GM12878 (cell line): ENCODE data around the gene DNHD1.

Source experiments
- ASH2L ChIP-seq: fragments of 300-600, 200-600 bp; sonication (generic); IDR thresholded peaks from 2 replicates; pipeline ENCODE4 v1.6.1; 2017; ENCODE audit warnings: low read depth, mild to moderate bottlenecking, borderline replicate concordance
- CEBPB ChIP-seq, 2 experiments: fragments of 150-350 bp in 1 of 2; IDR thresholded peaks; 2 replicates each; pipeline ENCODE4 v1.6.1; 2012 to 2014; ENCODE audit warnings: low read depth in 2 of 2, low read length in 2 of 2, borderline replicate concordance in 1 of 2, inconsistent platforms in 1 of 2
- CHD4 ChIP-seq: fragments of 200-600 bp; sonication (generic); IDR thresholded peaks from 2 replicates; pipeline ENCODE4 v1.6.1; 2016; ENCODE audit warnings: mild to moderate bottlenecking
- CTCF ChIP-seq, 3 experiments: IDR thresholded peaks in 2 of 3; conservative IDR thresholded peaks in 1 of 3; 2 replicates each; pipeline ENCODE4 v1.5.1; 2011; ENCODE audit warnings: low read depth in 3 of 3, low read length in 3 of 3, mild to moderate bottlenecking in 3 of 3, control low read depth in 2 of 3, moderate library complexity in 2 of 3, inconsistent platforms in 1 of 3, mixed read lengths in 1 of 3; ENCODE audit not compliant: control insufficient read depth in 2 of 3, insufficient read depth in 1 of 3; ENCODE audit errors: extremely low read depth in 1 of 3
- KAT2A ChIP-seq: conservative IDR thresholded peaks from 2 replicates; pipeline ENCODE4 v1.6.1; 2011; ENCODE audit warnings: low read depth, low read length; ENCODE audit not compliant: control insufficient read depth
- NR2F1 ChIP-seq: fragments of 450-650 bp; conservative IDR thresholded peaks from 2 replicates; pipeline ENCODE4 v1.6.1; 2017; ENCODE audit warnings: mild to moderate bottlenecking
- POLR2A ChIP-seq: IDR thresholded peaks from 2 replicates; pipeline ENCODE4 v1.6.1; 2011; ENCODE audit warnings: low read depth, mild to moderate bottlenecking, low read length
- RAD21 ChIP-seq: IDR thresholded peaks from 2 replicates; pipeline ENCODE4 v1.6.1; 2011; ENCODE audit warnings: mild to moderate bottlenecking, low read depth, low read length, moderate library complexity; ENCODE audit not compliant: insufficient read depth
- RAD51 ChIP-seq: fragments of 450-650 bp; IDR thresholded peaks from 2 replicates; pipeline ENCODE4 v1.6.1; 2016; ENCODE audit warnings: moderate library complexity, mild to moderate bottlenecking, inconsistent platforms
- YBX1 ChIP-seq: fragments of 450-650 bp; IDR thresholded peaks from 2 replicates; pipeline ENCODE4 v1.6.1; 2016; ENCODE audit warnings: antibody characterized with exemption
- TF ChIP-seq, protein P1 (sequence below): fragments of 450-650 bp; IDR thresholded peaks from 2 replicates; pipeline ENCODE4 v1.6.1; 2014; ENCODE audit warnings: mild to moderate bottlenecking

DNA sequence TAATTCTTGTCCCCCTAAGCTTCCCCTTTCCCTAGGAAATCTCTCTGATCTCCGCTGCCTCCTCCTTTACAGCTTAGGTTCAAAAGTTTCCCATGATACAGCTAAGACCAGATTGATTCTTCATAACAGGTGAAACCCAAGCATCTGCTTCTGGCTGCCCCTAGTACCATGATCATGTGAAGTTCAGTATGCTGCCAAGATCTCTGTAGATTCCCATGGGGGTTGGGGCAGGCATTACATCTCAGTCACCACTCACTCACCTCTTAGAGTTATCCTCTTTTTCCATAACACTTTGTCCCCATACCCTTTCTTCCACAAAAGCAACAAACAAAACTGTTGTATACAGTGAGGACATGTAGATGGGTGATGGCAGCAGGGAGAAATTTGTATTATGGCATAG is 62.3 kb downstream of the DNHD1 start:
- no peak for TF ChIP-seq CTCF (IDR thresholded peaks at IDR 0.05 in 2 of 3, conservative IDR thresholded peaks at IDR 0.05 in 1 of 3; ENCODE audit: control insufficient read depth in 2 of 3, extremely low read depth in 1 of 3, insufficient read depth in 1 of 3, low read depth in 3 of 3, low read length in 3 of 3)
- TF ChIP-seq RAD51, result no peak
- no peak for TF ChIP-seq CHD4
- TF ChIP-seq, protein P1, sequence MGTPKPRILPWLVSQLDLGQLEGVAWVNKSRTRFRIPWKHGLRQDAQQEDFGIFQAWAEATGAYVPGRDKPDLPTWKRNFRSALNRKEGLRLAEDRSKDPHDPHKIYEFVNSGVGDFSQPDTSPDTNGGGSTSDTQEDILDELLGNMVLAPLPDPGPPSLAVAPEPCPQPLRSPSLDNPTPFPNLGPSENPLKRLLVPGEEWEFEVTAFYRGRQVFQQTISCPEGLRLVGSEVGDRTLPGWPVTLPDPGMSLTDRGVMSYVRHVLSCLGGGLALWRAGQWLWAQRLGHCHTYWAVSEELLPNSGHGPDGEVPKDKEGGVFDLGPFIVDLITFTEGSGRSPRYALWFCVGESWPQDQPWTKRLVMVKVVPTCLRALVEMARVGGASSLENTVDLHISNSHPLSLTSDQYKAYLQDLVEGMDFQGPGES, result no peak
- no peak for TF ChIP-seq RAD21
- no peak for TF ChIP-seq YBX1
- no peak for TF ChIP-seq ASH2L
- TF ChIP-seq CEBPB (IDR thresholded peaks at IDR 0.05; ENCODE audit: borderline replicate concordance in 1 of 2, low read depth in 2 of 2, low read length in 2 of 2), result no peak
- no peak for TF ChIP-seq POLR2A
- no peak for TF ChIP-seq KAT2A
- TF ChIP-seq NR2F1, result no peak
